OCI-M1 (cell line): ENCODE data around the gene LIN7C.
A peak's percentile ranks its signal among the peaks of the same experiment; 100 is the strongest.
"Not testable (repeated sequence)": the region's sequence is repeated elsewhere in the genome, so short reads cannot be mapped to it uniquely, and the experiment has no call there.

Experiments used
- DNase-seq: peaks from one replicate; lab custom pipeline; 2025; lab: John Stamatoyannopoulos, UW

Gene LIN7C

GRCh38 chr11:27470166-27470565 is 36.4 kb downstream of the LIN7C start:
- DNase-seq: no peak

DNA sequence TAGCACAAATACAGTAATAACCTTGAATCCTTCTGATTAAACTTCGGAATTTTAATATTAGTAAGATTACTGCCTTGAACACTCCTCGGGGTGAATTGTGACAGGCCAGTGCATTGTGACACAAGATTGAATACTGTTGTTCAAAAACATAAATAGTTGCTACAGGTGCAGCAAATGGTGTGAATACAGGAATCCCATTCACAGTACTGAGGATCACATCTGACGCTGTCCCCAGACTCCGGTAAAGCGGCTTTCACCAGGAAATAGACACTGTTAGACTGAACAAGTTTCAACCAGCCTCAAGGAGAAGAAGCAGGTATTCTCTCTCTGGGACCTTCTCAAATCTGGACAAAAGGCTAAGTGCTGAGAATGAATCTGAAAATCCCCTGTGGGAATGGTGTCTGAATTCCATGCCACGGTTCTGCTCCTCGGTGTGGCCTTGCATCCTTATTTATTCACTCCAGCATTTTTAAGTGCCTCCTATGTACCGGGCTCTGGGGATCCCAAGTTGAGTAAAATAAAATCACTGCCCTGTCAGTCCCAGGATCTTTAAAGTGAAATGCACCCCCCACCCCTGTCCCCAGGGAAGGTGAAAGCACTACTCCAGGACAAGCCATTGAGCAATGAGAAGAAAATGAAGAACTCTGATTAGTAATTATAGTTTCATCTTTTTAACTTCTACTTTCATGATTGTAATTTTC is 37.4 kb downstream of the LIN7C start:
- DNase-seq: no peak

DNA sequence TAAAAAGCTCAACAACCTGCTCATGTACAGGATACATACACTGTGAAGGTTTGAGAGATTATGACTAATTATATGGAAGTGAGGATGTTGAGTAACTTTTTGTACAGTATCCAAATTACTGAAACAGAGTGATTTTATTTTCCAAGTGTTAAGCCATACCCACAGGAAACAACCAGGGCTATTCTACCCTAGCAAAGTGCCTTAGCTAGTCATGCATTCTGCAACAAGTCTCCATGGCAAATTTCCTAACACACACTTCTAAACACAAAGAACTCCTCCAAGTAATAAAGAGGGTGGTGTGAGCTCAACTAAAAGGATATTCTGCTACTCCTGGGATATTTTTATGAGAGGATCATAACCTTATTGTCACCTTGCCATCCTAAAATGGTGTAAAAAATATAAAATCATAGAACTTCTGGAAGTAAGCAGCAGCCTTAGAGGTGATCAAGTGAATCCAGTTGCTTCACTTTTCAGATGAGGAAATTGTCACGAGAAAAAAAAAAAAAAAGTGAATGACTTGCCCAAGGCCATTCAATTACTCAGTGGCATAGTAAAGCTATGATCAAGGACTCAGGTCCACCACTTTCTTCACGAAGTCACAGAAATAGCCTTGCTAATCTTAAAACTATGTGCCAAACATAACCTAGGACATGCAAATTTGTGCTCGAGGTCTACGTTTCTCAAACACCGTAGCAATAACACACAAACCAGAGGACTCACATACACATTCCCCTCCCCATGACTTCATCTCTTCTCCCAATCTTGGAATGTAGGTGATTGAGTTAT is 38.2 kb downstream of the LIN7C start:
- no peak for DNase-seq

DNA sequence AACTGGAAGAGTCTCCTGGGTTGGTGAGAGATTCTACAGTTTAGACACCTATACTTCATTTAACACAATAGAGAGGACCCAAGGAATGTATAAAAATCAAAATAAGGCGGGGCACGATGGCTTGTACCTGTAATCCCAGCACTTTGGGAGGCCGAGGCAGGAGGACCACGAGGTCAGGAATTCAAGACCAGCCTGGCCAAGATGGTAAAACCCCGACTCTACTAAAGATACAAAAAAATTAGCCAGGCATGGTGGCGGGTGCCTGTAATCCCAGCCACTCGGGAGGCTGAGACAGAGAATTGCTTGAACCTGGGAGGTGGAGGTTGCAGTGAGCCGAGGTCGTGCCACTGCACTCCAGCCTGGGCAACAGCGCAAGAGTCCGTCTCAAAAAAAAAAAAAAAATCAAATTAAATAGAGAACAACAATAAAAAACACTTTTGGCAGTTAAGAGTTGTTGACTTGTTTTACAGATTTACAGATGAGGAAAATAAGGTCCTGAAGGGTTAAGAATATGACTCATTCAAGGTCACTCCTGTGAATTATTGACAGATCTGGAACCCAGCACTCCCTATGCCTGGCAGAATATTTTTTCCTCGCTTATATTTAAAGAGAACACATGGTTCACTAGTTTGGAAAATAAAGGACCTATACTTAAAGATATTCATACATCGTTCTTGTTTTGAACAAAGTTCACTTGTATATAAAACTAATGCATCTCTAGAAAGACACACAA is 39.2 kb downstream of the LIN7C start:
- no peak for DNase-seq

GRCh38 chr11:27466363-27466762 is 40.2 kb downstream of the LIN7C start:
- no peak for DNase-seq

DNA sequence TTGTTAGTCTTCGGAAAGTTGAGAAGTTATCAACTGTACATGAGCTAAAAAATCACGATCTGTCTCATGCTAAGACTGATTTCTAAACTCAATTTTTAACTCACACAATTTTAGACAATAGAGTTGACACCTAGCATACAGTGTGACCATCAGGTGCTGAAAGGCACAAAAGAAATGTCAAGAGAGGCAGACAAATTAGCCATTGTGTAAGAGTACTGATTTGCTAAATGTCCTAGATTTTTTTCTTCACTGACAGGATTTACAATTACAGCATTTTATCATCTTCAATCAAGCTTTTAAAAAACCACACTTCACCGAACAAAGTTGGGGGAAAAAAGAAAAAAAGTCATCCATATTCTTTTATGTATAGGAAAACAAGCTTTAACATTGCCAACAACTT is 40.9 kb downstream of the LIN7C start:
- DNase-seq: no peak

- DNase-seq: no peak
Measured at GRCh38 chr11:27464909-27465308, 41.7 kb downstream of the LIN7C start.

- DNase-seq: no peak
Measured at GRCh38 chr11:27464289-27464696, 42.3 kb downstream of the LIN7C start.

DNA sequence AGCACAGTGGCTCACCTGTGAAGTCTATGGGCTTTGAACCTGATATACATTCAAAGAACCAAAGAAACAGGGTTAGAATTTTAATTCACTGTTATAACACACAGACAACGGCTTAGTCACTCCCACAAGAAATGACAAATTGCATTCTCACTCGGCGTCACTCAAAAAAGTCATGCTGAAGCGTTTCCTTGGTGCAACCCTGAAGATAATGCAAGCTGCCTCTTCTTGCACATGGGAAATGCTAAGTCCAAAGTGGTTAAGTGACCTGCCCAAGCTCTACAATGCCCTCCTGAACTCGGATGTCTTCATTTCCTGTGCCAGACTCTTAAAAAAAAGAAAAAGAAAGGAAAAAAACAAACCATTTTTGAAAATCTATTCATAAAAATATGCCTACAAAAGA is 44.0 kb downstream of the LIN7C start:
- peak; percentile 23 for DNase-seq

DNA sequence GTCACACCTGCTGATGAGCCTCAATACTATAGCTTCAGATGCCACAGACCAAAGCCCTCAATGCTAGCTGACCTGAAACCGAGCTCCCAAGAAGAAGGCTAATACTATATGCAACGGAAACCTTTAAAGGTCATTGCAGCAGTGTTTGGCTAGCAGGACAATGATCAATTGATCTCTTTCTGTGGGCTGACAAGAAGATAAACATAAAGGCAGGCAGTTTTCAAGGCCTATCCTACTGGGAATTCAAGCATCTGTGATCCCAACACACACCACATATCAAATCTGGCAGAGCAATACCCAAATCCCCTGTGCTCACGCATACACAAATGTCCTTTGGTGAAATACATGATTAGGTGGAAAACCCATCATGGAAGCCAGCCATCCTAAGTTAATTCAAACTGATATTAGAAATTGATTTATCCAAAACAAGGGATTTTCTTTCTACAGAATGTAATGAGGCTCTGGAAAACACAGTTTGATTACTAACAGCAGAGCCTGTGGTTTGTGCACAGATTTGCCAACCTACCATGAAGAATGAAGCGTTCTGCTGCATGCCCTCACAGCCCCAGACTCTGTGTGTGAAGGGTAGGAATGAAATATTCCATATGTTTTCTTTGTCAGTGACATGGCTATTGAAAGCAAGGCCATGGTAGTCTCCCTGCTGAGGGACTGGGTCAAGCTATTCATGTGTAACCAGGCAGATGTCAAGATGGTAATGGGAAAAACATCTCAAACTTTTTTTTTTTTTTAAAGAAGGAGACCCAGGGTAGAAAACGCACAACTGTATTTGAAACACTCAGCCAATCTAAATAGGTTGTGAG is 46.2 kb downstream of the LIN7C start:
- no peak for DNase-seq

DNA sequence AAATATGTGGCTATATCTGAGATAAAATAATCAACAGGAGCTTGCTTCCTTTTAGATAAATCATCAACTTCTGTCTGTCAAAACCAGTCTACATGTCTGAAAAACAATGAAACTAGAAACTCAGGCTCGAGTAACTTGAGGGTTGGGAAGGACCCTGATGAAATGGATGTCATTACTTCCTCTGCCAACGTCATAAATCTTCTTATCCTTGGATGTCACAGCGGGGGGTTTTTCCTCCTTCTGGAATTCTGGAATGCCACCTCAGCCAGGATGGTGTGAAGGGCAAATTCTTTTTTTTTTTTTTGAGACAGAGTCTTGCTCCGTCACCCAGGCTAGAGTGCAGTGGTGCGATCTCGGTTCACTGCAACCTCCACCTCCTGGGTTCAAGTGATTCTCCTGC is 47.4 kb downstream of the LIN7C start:
- DNase-seq: no peak

- DNase-seq: no peak
Measured at GRCh38 chr11:27458182-27458581, 48.4 kb downstream of the LIN7C start.

DNA sequence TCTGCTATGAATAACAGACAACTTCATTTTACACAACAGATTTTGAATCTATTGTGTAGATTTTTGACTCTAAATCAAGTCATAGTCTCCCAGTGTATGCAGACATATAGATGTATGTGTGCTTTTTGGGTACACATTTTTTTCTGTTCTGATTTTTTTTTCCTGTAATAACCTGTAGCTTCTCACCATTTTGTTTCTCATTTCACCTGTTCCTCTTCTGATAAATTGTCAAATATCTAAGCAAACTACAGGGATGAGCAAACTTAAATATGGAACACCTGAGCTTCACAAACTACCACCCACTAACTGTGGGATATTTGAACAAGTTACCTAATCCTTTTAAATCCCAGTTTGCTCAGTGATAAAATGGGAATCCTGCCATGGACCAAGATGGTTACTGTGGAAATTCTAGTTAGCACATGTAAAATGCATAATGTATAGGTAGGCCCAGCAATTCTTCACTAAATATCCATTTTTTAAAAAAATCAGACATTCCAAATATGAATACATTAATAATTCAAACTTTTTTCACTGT is 49.7 kb downstream of the LIN7C start:
- DNase-seq: no peak

GRCh38 chr11:27456140-27456794 is 50.3 kb downstream of the LIN7C start:
- no peak for DNase-seq

DNA sequence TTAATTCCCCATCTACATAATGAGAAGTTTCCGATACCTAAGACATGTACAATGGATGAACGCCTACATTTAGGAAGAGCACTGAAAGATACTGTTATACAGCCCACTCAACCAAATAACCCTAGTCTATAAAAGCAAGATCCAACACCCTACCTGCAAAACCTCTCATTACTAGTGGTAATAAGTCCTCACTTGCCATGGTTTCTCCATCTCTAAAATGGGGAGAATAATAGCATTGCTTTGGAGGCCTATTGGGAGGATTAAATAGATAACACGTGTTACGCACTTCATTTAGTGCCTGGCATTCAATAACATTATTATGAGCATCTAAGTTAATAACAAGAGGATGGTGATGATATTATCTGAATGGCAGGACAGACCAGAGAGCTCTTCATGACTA is 50.9 kb downstream of the LIN7C start:
- DNase-seq: no peak

- no peak for DNase-seq
Measured at GRCh38 chr11:27453701-27454100, 52.9 kb downstream of the LIN7C start.

DNA sequence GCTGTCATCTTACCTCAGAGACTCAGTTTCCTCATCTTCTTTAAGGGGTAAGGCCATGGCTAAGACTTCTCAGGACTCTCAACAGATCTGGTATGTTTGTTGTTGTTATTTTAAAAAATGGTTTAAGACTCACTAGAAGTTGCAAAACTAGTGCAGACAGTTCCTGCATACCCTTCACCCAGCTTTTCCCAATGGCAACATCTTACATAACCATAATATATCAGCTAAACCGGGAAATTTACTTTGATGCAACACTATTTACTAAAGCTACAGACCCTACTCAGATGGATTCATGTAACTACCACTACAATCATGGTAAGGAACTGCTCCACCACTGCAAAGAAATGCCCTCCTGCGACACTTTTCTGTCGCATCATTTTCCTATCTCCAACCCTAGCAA is 54.4 kb downstream of the LIN7C start:
- no peak for DNase-seq

DNA sequence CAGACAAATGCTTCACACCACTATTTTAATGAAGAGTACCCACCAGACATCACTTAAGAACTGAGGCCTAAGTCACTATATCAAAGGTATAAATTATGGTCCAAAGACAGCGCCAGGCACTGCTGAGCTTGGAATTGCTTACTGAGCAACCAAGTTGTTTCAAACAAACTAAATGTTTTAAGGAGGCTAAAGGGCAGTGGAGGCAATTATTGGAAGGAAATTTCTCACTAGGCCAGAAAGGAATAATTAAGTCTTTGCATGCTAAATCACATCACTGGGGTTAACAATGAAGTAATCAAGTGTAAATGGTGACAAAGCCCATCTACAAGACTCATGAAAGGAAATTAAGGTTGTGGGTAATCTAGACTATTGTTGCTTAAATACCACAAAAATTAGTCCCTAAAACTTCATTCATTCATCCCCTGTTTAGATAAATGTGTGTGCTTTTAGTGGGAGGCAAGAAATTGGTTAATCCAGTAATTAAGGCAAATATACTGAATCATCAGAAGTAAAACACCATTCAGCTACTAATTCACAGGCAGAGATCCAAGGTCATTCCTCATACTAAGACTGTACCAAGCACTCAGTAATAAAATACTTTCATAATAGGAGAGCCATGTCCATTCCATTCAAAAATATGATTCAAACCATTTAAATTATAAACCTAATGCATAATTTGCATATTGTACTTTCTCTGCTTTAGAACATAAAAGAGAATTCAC is 55.2 kb downstream of the LIN7C start:
- DNase-seq: no peak

- DNase-seq: not testable (repeated sequence)
Measured at GRCh38 chr11:27448184-27448540, 58.4 kb downstream of the LIN7C start.

- DNase-seq: peak; percentile 21
Measured at GRCh38 chr11:27447288-27448183, 59.0 kb downstream of the LIN7C start.
